NCI-H2107 (cell line): ENCODE results near the gene NDUFAB1.
"Not testable (repeated sequence)": the region's sequence is repeated elsewhere in the genome, so short reads cannot be mapped to it uniquely, and the experiment has no call there.

ENCODE experiments used
- DNase-seq: peaks from one replicate; lab custom pipeline; 2025; lab: John Stamatoyannopoulos, UW

NDUFAB1 gene

DNA sequence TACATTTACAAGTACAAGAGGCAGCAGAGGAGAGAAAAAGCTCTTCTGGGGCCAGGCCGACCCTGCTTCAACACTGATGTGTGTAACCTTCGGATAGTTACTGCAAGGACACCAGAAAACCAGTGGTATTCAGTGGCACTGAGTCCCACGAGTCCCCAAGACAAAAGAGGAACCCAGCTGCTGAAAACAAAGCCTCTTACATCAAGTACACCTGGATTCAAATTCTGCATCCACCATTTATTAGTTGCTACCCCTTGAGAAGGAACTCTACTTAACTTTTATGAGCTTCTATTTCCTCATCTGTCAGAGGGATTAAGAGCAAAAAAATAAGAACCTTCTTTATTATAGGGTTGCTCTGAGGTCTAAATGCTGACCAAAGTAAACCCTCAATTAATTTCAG is 41.6 kb downstream of the NDUFAB1 start:
- DNase-seq, result no peak

DNA sequence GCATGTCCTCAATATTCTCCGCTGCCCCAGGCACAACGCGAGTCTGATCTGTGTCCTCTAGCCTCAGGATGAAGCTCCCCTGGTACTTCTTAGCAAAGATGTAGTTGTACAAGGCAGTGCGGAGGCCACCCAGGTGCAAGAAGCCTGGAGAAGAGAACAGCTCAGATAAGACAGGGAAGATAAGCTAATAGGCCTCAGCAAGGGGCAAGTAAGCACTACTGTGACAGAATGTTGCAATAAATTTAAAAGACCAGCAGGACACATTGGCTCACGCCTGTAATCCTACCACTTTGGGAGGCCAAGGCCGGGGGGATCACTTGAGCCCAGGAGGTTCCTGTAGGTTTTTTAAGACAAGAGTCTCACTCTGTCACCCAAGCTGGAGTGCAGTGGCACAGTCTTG is 44.0 kb downstream of the NDUFAB1 start:
- no peak for DNase-seq

- DNase-seq, result no peak
Observed at GRCh38 chr16:23549938-23550337, 46.2 kb downstream of the NDUFAB1 start.

GRCh38 chr16:23544436-23544835 is 51.7 kb downstream of the NDUFAB1 start:
- no peak for DNase-seq

- not testable (repeated sequence) for DNase-seq
Observed at GRCh38 chr16:23540817-23541178, 55.3 kb downstream of the NDUFAB1 start.

- DNase-seq, result no peak
Observed at GRCh38 chr16:23539984-23540816, 55.9 kb downstream of the NDUFAB1 start.

DNA sequence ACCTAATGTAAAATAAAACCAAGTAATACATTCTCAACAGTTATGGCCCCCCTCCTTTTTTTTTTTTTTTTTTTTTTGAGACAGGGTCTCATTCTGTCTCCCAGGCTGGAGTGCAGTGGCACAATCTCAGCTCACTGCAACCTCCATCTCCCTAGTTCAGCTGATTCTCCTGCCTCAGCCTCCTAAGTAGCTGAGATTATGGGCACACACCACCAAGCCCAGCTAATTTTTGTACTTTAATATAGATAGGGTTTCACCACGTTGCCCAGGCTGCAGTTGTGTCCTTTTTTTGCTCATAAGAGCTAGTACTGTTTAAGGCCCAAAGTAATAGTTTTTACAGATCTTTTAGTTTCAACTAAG is 57.2 kb downstream of the NDUFAB1 start:
- no peak for DNase-seq

DNA sequence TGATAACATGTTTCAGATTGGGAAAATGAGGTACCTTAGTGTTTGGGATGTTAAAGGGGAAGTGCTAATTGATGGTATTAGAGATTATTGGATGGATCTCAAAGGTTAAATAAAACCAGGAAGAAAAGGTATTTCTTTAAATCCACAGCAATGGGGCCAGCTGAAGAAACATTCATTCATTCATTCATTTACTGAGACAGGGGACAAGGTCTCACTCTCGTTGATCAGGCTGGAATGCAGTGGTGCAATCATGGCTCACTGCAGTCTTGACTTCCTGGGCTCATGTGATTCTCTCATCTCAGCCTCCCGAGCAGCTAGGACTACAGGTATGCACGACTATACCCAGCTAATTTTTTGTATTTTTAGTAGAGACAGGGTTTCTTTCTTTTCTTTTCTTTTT is 58.7 kb downstream of the NDUFAB1 start:
- no peak for DNase-seq

DNA sequence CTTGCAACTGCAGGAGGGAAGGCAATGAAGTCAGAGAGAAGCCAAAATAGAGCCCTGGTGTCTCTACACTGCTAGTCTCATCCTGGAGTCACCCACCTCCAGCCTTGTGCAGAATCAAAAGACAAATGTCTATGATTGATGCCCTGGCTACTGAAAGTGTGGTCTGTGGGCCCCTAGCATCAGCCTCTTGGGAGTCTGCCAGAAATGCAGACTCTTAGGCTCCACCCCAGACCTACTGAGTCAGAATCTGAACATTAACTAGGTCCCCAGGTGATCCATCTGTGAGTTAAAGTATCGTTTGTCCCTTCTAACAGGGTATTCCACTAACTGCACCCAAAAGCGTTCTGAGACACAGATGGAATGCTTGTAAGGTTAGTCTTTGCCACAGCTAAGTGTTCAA is 60.2 kb downstream of the NDUFAB1 start:
- no peak for DNase-seq

- DNase-seq, result no peak
Observed at GRCh38 chr16:23534868-23535860, 61.0 kb downstream of the NDUFAB1 start.

GRCh38 chr16:23532448-23532847 is 63.7 kb downstream of the NDUFAB1 start:
- no peak for DNase-seq
